Midbrain (tissue), 1 donor: Measurements from ENCODE around the gene CRABP1.

Source experiments
- DNase-seq: peaks from one replicate; lab custom pipeline; 2025; lab: John Stamatoyannopoulos, UW

Gene CRABP1

DNA sequence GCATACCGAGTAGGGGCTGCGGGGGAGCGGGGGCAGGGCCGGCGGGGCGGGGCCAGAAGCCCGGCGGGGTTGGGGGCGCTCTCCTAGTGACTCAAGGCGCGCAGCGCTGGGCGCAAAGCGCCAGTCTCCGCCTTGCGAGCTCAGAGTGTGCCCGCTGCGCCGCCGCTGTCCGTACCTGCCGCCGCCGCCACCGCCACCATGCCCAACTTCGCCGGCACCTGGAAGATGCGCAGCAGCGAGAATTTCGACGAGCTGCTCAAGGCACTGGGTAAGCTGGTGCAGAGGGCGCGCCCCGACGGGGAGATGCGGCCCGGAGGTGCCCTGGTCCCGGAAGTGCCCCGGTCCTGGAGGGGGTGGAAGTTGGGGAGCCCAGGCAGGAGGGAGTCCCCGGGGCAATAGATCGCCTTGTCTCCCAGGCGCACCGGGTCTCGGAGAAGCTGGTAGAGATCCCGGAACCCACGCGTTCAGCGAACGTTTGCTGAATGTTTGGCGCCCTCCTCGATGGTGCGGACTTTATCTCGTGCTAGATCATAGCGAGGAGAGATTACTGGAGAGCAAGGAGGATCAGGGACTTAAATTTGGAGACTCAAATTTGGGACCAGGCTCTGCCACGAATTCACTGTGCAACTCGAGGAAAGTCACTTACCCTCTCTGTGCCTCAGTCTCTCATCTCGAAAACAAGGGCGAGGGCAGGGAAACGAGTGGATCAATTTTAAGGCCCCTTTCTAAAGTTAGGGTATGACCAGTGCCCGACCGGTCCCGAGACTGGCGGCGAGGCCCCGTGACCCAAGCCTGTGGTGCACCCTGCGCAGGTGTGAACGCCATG is at the start of gene CRABP1:
Gene CRABP1 (plus strand): TSS at position 123 of the 826 bp plus-strand sequence. CDS start 76 bp downstream, at position 199.
- DNase-seq, result no peak

DNA sequence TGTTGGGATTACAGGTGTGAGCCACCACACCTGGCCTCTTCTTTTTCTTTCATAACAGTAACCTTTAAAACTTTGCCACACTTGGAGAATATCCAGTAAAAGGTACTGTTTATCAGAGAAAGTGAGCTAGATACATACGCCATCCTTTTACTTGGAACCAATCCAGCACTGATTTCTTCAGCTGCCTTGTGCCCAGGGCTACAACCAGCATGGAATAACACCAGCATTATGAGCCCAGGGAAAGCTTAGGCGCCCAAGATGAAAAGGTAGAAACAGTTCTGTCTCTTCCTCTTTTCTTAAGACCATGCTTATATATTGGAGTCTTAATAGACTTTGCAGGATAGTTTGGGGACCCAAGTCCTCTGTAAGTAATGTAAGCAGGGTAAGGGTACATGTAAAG is 49.1 kb upstream of the CRABP1 start:
- no peak for DNase-seq

- no peak for DNase-seq
Observed at GRCh38 chr15:78291698-78292097, 48.5 kb upstream of the CRABP1 start.

- DNase-seq, result no peak
Observed at GRCh38 chr15:78292219-78292618, 47.9 kb upstream of the CRABP1 start.

- DNase-seq, result peak; percentile 88
Observed at GRCh38 chr15:78299101-78299930, 40.8 kb upstream of the CRABP1 start, which contains the start of gene SKIC8. Gene SKIC8 (minus strand): TSS chr15:78299609. CDS start chr15:78295686, 3,923 bp downstream.

- DNase-seq, result no peak
Observed at GRCh38 chr15:78301326-78301725, 38.8 kb upstream of the CRABP1 start.

GRCh38 chr15:78301828-78302227 is 38.3 kb upstream of the CRABP1 start:
- no peak for DNase-seq

GRCh38 chr15:78302579-78303312 is 37.4 kb upstream of the CRABP1 start:
- DNase-seq, result no peak

GRCh38 chr15:78304216-78305066 is 35.7 kb upstream of the CRABP1 start:
- DNase-seq, result no peak

GRCh38 chr15:78306176-78306774 is 33.9 kb upstream of the CRABP1 start:
- no peak for DNase-seq

DNA sequence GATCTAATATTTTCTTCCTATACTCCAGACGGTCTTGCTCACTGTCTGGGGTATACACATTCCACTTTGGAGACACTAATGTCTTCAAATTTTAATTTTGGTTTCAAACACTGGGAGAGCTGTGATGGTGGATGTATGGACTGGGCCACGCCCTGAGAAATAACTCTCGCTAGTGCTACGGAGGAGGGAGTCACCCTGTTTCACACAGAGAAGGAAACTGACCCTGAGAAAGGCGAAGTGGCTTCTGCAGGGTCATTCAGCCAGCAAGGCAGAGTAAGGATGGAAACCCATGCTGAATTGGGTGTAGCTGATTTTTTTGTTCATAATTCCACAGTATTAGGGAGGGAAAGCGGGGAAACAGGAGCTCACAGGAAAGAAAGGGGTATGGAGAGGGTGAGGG is 32.2 kb upstream of the CRABP1 start:
- no peak for DNase-seq

DNA sequence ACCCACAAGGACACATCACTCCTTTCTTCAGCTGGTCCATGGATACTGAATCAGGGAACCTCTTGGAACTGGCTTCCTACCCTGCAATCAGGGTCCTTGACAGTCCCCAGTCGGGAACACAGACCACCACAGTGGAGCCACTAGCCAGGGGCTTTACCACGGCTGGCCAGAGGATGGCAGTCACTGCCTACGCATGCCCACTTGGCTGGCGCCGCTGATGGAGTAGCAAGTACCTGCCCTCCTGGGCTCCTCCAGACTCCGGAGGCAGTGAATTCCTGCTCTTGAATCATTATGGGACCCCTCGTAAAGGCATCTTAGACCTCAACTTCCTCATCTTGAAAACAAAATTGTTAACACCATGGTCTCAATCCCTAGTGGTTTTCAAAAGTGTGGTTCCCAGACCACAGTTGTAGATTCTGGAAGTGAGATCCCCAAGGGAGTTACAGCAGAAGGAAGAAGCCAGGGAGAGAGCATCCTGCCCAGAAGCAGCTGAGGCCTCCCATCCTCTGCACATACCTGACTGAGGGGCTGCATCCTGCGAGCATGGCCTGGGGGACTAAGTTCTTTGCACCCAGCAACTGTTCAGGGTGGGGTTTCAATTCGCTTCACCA is 31.6 kb upstream of the CRABP1 start:
- DNase-seq, result peak; percentile 66

DNA sequence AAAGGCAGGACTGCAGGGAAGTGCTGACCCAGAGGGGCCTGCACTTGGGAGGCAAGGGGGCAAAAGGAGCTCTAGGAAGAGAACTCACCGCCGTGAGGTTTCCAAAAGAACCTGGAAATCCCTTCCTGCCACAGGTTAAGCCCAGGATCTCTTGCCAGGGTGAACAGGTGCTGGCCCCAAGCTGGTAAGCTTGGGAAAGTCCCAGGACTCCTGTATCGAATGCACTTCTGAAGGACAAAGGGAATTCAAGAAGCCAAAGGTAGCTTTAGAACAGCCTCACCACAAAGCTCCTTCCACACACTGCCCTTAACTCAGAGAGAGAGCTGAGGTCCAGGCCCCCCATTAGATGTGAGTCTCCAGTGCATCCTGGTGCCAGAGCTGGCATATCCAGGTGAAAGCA is 28.9 kb upstream of the CRABP1 start:
- no peak for DNase-seq

GRCh38 chr15:78312536-78312935 is 27.6 kb upstream of the CRABP1 start:
- DNase-seq, result no peak

DNA sequence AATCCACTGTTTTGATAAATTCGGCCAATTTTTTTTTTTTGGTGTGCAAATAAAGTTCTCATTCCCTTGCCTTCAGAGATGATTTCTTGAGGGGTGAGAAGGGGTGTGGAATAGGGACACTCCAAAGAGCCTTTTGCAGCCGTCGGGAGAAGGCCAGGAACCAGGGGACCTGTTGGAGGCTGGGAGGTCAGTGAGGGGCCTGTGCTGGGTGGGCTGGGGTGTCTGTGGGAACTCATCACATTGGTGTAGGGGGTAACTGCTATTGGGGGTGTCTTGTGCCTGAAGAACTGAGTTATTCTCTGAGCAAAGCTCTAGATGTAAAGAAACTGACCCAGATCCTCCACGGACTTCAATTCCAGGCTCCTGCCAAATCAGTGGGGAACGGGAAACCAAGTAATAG is 27.2 kb upstream of the CRABP1 start:
- no peak for DNase-seq

- no peak for DNase-seq
Observed at GRCh38 chr15:78313383-78313782, 26.8 kb upstream of the CRABP1 start.

DNA sequence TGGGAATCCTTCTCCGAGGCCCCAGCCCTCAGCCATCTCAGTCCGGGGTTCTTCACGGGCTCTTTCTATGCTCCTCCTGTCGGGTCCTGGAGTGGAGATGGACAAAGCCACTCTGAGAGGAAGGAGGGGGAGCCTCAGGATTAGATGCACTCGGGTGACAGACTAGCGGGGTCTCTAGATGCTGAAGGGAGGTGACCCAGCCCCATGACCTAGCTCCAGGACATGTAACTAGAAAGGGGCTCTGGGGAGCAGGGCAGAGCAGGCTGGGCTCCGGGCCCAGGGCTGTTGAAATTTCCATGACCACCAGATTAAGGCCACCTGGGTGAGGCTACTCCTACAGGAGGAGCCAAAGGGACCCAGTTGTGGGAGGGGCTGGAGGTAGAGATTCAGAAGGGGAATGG is 26.0 kb upstream of the CRABP1 start:
- no peak for DNase-seq

GRCh38 chr15:78315686-78316282 is 24.4 kb upstream of the CRABP1 start:
- no peak for DNase-seq

DNA sequence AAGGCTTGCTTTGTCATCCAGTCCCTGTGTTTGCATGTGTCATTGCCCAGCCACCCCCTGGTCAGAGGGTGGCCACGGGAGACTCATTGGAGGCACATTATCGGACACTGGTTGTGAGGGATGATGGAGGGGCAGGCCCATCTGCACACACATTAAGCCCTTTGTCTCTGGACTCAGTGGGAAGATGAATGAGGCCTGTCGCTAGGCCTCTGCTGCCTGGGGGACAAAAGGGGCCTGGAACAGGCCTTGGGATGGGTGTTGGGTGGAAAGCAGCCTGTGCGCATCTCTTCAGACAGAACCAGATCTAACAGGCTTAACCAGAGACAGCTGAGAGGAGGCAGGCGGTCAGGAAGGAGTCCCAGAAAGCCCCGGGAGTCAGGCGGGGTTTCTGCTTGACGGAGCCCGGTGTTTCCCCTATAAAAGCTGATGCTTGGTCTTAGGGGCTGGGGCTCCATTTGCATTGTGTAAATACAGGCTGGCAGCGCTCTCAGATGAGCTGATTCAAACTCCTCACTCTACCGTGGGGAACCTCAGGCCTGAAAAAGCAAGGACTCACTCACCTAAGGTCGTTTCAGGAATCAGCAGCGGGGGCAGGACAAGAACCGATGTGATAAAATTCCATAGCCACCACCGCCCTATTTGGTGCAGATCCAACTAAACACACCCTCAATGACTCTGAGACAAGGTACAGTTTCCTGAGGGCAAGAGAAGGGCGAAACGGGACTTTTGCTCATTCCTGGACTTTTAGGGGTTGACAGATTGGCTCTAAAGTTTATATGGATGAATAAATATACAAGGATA is 23.7 kb upstream of the CRABP1 start:
- peak; percentile 82 for DNase-seq
